ENCODE measurements around the gene OLFML1. TPM values are rescaled to one million over a fixed set of nuclear protein-coding genes. Genes with fewer than 3 reads are reported as not detected.

Gene OLFML1
- total RNA-seq, 1 donor from 2014 or later: not detected

GRCh38 chr11:7469351-7469865, 15.9 kb upstream of the OLFML1 start:
- FAIRE-seq (no peak), DNase-seq (ENCODE audit: low read depth) (no peak)
- TF ChIP-seq CTCF (IDR thresholded peaks at IDR 0.05; ENCODE audit: insufficient read depth, low read depth, low read length) (no peak), EZH2 (IDR thresholded peaks at IDR 0.05; ENCODE audit: insufficient read depth, low read length) (no peak)
- peaks cover 4% of the 10 kb centered on the region for H3K27me3 Mint-ChIP-seq (ENCODE audit: low read depth, unreplicated experiment)
- no peak overlapping the region for H3K27ac ChIP-seq (ENCODE audit: low read depth, low read length)
- H3K4me3 Mint-ChIP-seq (ENCODE audit: unreplicated experiment): no peak overlapping the region
- no peaks in the 10 kb centered on the region for H3K4me1 Mint-ChIP-seq (ENCODE audit: low read depth, unreplicated experiment)
- H4K20me1 ChIP-seq (ENCODE audit: insufficient read depth, low read length): no peaks in the 10 kb centered on the region
- H3K4me2 ChIP-seq (ENCODE audit: low read length): no peak overlapping the region
- H3K79me2 ChIP-seq (ENCODE audit: insufficient read depth, low read length): no peaks in the 10 kb centered on the region
- no peak overlapping the region for H3K4me3 ChIP-seq (ENCODE audit: insufficient read depth, low read depth, low read length)
- H3K27me3 ChIP-seq (ENCODE audit: insufficient read depth, low read length): no peaks in the 10 kb centered on the region
- H3K9ac ChIP-seq (ENCODE audit: low read length): no peak overlapping the region
- H3K9me3 ChIP-seq (ENCODE audit: insufficient read depth, low read depth, low read length): no peaks in the 10 kb centered on the region
- H3K36me3 ChIP-seq (ENCODE audit: insufficient read depth, low read length): no peaks in the 10 kb centered on the region
- no peaks in the 10 kb centered on the region for H3K4me1 ChIP-seq (ENCODE audit: insufficient read depth, low read length)
- H3K36me3 Mint-ChIP-seq (ENCODE audit: low read depth, unreplicated experiment): no peaks in the 10 kb centered on the region
- H3K27ac Mint-ChIP-seq (ENCODE audit: unreplicated experiment): no peak overlapping the region
- H2AFZ ChIP-seq (ENCODE audit: low read depth, low read length): no peak overlapping the region
- no peaks in the 10 kb centered on the region for H3K9me3 Mint-ChIP-seq (ENCODE audit: unreplicated experiment)

GRCh38 chr11:7471071-7471470, 14.2 kb upstream of the OLFML1 start:
- Mint-ChIP-seq H3K9me3 (ENCODE audit: unreplicated experiment) (no peaks in the 10 kb centered on the region), H3K4me3 (ENCODE audit: unreplicated experiment) (no peak overlapping the region), H3K27ac (ENCODE audit: unreplicated experiment) (no peak overlapping the region), H3K4me1 (ENCODE audit: low read depth, unreplicated experiment) (no peaks in the 10 kb centered on the region), H3K27me3 (ENCODE audit: low read depth, unreplicated experiment) (peaks cover 6% of the 10 kb centered on the region), H3K36me3 (ENCODE audit: low read depth, unreplicated experiment) (no peaks in the 10 kb centered on the region)
- H2AFZ ChIP-seq (ENCODE audit: low read depth, low read length): no peak overlapping the region
- H3K9ac ChIP-seq (ENCODE audit: low read length): no peak overlapping the region
- H4K20me1 ChIP-seq (ENCODE audit: insufficient read depth, low read length): no peaks in the 10 kb centered on the region
- no peak for DNase-seq (ENCODE audit: low read depth)
- H3K27me3 ChIP-seq (ENCODE audit: insufficient read depth, low read length): no peaks in the 10 kb centered on the region
- H3K4me3 ChIP-seq (ENCODE audit: insufficient read depth, low read depth, low read length): no peak overlapping the region
- no peak for TF ChIP-seq EZH2 (IDR thresholded peaks at IDR 0.05; ENCODE audit: insufficient read depth, low read length)
- TF ChIP-seq CTCF (IDR thresholded peaks at IDR 0.05; ENCODE audit: insufficient read depth, low read depth, low read length): no peak
- no peaks in the 10 kb centered on the region for H3K4me1 ChIP-seq (ENCODE audit: insufficient read depth, low read length)
- no peaks in the 10 kb centered on the region for H3K36me3 ChIP-seq (ENCODE audit: insufficient read depth, low read length)
- FAIRE-seq: no peak
- no peaks in the 10 kb centered on the region for H3K79me2 ChIP-seq (ENCODE audit: insufficient read depth, low read length)
- no peaks in the 10 kb centered on the region for H3K9me3 ChIP-seq (ENCODE audit: insufficient read depth, low read depth, low read length)
- H3K4me2 ChIP-seq (ENCODE audit: low read length): no peak overlapping the region
- no peak overlapping the region for H3K27ac ChIP-seq (ENCODE audit: low read depth, low read length)

GRCh38 chr11:7473717-7474116, 11.6 kb upstream of the OLFML1 start:
- no peak overlapping the region for H3K4me3 ChIP-seq (ENCODE audit: insufficient read depth, low read depth, low read length)
- no peak for TF ChIP-seq EZH2 (IDR thresholded peaks at IDR 0.05; ENCODE audit: insufficient read depth, low read length)
- no peak for TF ChIP-seq CTCF (IDR thresholded peaks at IDR 0.05; ENCODE audit: insufficient read depth, low read depth, low read length)
- Mint-ChIP-seq H3K9me3 (ENCODE audit: unreplicated experiment) (no peaks in the 10 kb centered on the region), H3K27ac (ENCODE audit: unreplicated experiment) (no peak overlapping the region), H3K36me3 (ENCODE audit: low read depth, unreplicated experiment) (no peaks in the 10 kb centered on the region), H3K27me3 (ENCODE audit: low read depth, unreplicated experiment) (peaks cover 21% of the 10 kb centered on the region), H3K4me3 (ENCODE audit: unreplicated experiment) (no peak overlapping the region), H3K4me1 (ENCODE audit: low read depth, unreplicated experiment) (no peaks in the 10 kb centered on the region)
- no peaks in the 10 kb centered on the region for H3K36me3 ChIP-seq (ENCODE audit: insufficient read depth, low read length)
- no peak overlapping the region for H2AFZ ChIP-seq (ENCODE audit: low read depth, low read length)
- H3K27ac ChIP-seq (ENCODE audit: low read depth, low read length): no peak overlapping the region
- H3K4me1 ChIP-seq (ENCODE audit: insufficient read depth, low read length): no peaks in the 10 kb centered on the region
- no peak for DNase-seq (ENCODE audit: low read depth)
- FAIRE-seq: no peak
- H3K27me3 ChIP-seq (ENCODE audit: insufficient read depth, low read length): no peaks in the 10 kb centered on the region
- no peaks in the 10 kb centered on the region for H3K79me2 ChIP-seq (ENCODE audit: insufficient read depth, low read length)
- H3K9me3 ChIP-seq (ENCODE audit: insufficient read depth, low read depth, low read length): no peaks in the 10 kb centered on the region
- H4K20me1 ChIP-seq (ENCODE audit: insufficient read depth, low read length): no peaks in the 10 kb centered on the region
- H3K4me2 ChIP-seq (ENCODE audit: low read length): no peak overlapping the region
- H3K9ac ChIP-seq (ENCODE audit: low read length): no peak overlapping the region
